T-cell (primary cell): ENCODE results near the gene NLGN2. TPM values are rescaled to one million over a fixed set of nuclear protein-coding genes. Genes with fewer than 3 reads are reported as not detected.
A peak's percentile ranks its signal among the peaks of the same experiment; 100 is the strongest.

Experiments used
- ATAC-seq, 4 experiments: fragments of 200-7000 bp in 3 of 4; fragments of 150-1000 bp in 1 of 4; cut with Tn5 transposase; replicated peaks in 1 of 4; 1 replicate in 3 of 4; 2 replicates in 1 of 4; pipeline ENCODE4 v1.10.0; 2021; ENCODE audit warnings: moderate library complexity in 3 of 4, mild to moderate bottlenecking in 2 of 4, moderate number of reproducible peaks in 1 of 4
- CTCF ChIA-PET, 2 donors: fragments of 300-600 bp; sonication (Branson Sonifier 250); formaldehyde crosslinking; loops; one replicate each; lab custom pipeline; 2022; ENCODE audit warnings: antibody characterized with exemption in 2 of 2; lab: Charles Lee
- POLR2A ChIA-PET, 2 donors: fragments of 300-600 bp; sonication (Branson Sonifier 250); formaldehyde crosslinking; loops; one replicate each; lab custom pipeline; 2022; ENCODE audit warnings: antibody characterized with exemption in 2 of 2; lab: Charles Lee
- DNase-seq, 35 experiments: peaks; one replicate each; pipeline versions ENCODE4 v3.0.0 to v3.0.0-alpha.2; 2013 to 2023
- H3K27ac ChIP-seq: one replicate; pipeline ENCODE4 v1.5.1; 2013; ENCODE audit warnings: low read length
- H3K27me3 ChIP-seq, 2 experiments: replicated peaks in 1 of 2; 1 replicate in 1 of 2; 2 replicates in 1 of 2; pipeline versions ENCODE4 v1.6.1 to v1.7.0; 2013; ENCODE audit warnings: low read length in 1 of 2, mixed read lengths in 1 of 2; ENCODE audit not compliant: control insufficient read depth in 2 of 2, insufficient read depth in 2 of 2; ENCODE audit errors: extremely low read depth in 1 of 2
- H3K36me3 ChIP-seq, 2 donors: 1 replicate in 1 of 2; 2 replicates in 1 of 2; pipeline versions ENCODE4 v1.6.1 to v1.7.0; 2013; ENCODE audit warnings: low read length in 1 of 2; ENCODE audit not compliant: control insufficient read depth in 2 of 2, insufficient read depth in 1 of 2; ENCODE audit errors: extremely low read depth in 1 of 2
- H3K4me1 ChIP-seq, 2 experiments: 1 replicate in 1 of 2; 2 replicates in 1 of 2; pipeline versions ENCODE4 v1.6.1 to v1.7.0; 2013; ENCODE audit warnings: low read length in 2 of 2, mixed read lengths in 1 of 2; ENCODE audit not compliant: insufficient read depth in 2 of 2, control insufficient read depth in 1 of 2; ENCODE audit errors: extremely low read depth in 1 of 2
- H3K4me3 ChIP-seq, 2 donors: 1 replicate in 1 of 2; 2 replicates in 1 of 2; pipeline versions ENCODE4 v1.5.1 to v1.7.0; 2013; ENCODE audit warnings: mild to moderate bottlenecking in 2 of 2, low read length in 1 of 2, moderate library complexity in 1 of 2; ENCODE audit not compliant: control insufficient read depth in 1 of 2; ENCODE audit errors: extremely low read depth in 1 of 2
- H3K9me3 ChIP-seq: 2 replicates; pipeline ENCODE4 v1.7.0; 2013
- H3K27ac Mint-ChIP-seq, 2 donors: one replicate each; pipeline ENCODE4 v1.8.0; 2020 to 2021; ENCODE audit warnings: mild to moderate bottlenecking in 2 of 2, mixed read lengths in 2 of 2
- H3K27me3 Mint-ChIP-seq, 2 donors: one replicate each; pipeline ENCODE4 v1.8.0; 2021 to 2022; ENCODE audit warnings: mixed read lengths in 2 of 2
- H3K36me3 Mint-ChIP-seq: one replicate; pipeline ENCODE4 v1.8.0; 2021; ENCODE audit warnings: mixed read lengths
- H3K4me1 Mint-ChIP-seq, 3 donors: one replicate each; pipeline ENCODE4 v1.8.0; 2020 to 2022; ENCODE audit warnings: mixed read lengths in 3 of 3, mild to moderate bottlenecking in 1 of 3
- H3K4me3 Mint-ChIP-seq, 3 donors: one replicate each; pipeline ENCODE4 v1.8.0; 2020 to 2022; ENCODE audit warnings: mild to moderate bottlenecking in 3 of 3, mixed read lengths in 3 of 3, moderate library complexity in 3 of 3
- H3K9me3 Mint-ChIP-seq, 3 donors: one replicate each; pipeline ENCODE4 v1.8.0; 2020 to 2022; ENCODE audit warnings: mixed read lengths in 3 of 3
- WGBS: methylation state at CpG from one replicate; pipeline ENCODE4 v1.1.5; 2013; ENCODE audit warnings: missing lambda C conversion rate; ENCODE audit not compliant: insufficient coverage; 5-methylcytosine and 5-hydroxymethylcytosine counted together
- total RNA-seq, 35 experiments: library from RNA in 6 of 35; stranded (reverse) in 6 of 35; fragments of 120-200 nt in 1 of 35; gene quantifications; one replicate each; pipeline versions ENCODE4 v1.2.1 to v1.2.4 and lab custom pipeline; 2013 to 2026

Gene NLGN2
- total RNA-seq, 5 donors from 2014 or later (not counting 1 experiment from before 2014, with no cell fraction given) = 6.8 to 8.9 (median 8.4) TPM

DNA sequence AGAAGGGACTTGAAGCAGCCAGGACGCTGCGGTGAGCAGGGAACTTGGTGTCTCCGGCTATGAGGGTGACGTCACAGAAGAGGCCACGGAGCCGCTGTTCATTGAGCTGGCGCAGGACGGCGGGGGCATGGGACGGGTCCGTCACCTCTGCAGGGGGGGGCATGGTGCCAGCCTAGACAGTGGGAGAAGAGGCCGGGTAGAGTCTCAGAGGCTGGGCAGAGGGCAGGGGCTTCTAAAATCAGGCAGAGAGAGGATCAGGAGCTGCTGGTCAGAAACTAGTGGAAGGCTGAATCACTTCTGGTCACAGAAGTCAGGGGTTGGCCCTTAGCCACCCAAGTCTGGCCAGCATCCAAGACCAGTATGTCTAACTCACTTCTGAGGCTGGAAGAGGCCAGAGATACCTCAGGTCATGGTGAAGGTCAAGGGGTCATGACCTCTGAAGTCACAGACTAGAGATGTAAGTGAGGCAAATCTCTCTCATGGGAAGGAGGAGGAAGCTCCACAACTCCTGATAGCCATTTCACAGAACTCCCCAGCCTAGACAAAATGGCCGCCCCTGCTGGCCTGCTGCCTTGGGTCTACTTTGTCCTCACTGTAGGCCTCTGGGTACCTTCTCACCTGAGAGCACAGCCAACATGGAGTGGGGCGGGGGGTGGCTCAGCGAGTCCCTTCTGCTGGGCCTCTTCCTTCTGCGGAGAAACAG is 59.1 kb downstream of the NLGN2 start:
- Histone ChIP-seq H3K9me3 (no peaks in the 10 kb centered on the region), H3K27me3 (no peaks in the 10 kb centered on the region), H3K4me3 (no peak overlapping the region), H3K27ac (no peak overlapping the region), H3K36me3 (peaks cover 8 to 50% of the 10 kb centered on the region in 2 donors), H3K4me1 (peaks cover 13 to 17% of the 10 kb centered on the region in 2 experiments)
- H3K27me3 Mint-ChIP-seq = no peaks in the 10 kb centered on the region
- peaks cover 10% of the 10 kb centered on the region for H3K36me3 Mint-ChIP-seq
- no peak overlapping the region for H3K4me3 Mint-ChIP-seq
- ATAC-seq = no peak
- 84% methylated on average over 14 of the region's 16 CpGs for WGBS
- H3K27ac Mint-ChIP-seq = peak overlapping the region in 1 of 2 donors; percentile 31
- no peaks in the 10 kb centered on the region for H3K9me3 Mint-ChIP-seq
- DNase-seq = no peak
- POLR2A ChIA-PET = interaction anchor here (0.5 to 0.6 kb wide), 2 partner anchors 11 to 94 kb away, joined by 4 to 8 read pairs; no protein-coding TSS in a partner anchor
- H3K4me1 Mint-ChIP-seq = peaks cover 12 to 22% (median 22%) of the 10 kb centered on the region in 3 donors
- CTCF ChIA-PET = no interaction called here

DNA sequence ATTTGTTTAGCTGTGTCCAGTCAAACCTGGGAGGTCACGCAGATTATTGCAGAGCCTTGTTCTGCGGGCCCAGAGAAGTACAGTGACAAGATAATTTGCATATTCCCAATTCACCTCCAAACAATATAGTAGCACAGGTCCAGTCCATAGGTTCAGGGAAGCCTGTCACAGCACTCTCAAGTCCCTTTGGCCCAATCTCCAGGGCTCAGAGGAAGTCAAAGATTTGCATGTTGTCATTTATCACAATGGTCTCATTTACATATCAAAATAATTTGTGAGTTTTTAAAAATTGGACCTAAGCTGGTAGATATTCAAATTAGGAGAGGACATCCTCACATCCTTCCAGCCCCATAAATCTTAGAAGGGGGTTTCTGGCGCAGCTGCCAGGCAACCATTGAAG is 59.9 kb downstream of the NLGN2 start:
- Mint-ChIP-seq H3K36me3 (peaks cover 10% of the 10 kb centered on the region), H3K27me3 (no peaks in the 10 kb centered on the region), H3K4me3 (no peak overlapping the region), H3K9me3 (no peaks in the 10 kb centered on the region), H3K4me1 (peaks cover 19 to 30% (median 29%) of the 10 kb centered on the region in 3 donors), H3K27ac (peak overlapping the region in 1 of 2 donors; percentile 31)
- Histone ChIP-seq H3K9me3 (no peaks in the 10 kb centered on the region), H3K4me1 (peaks cover 15 to 24% of the 10 kb centered on the region in 2 experiments), H3K27me3 (no peaks in the 10 kb centered on the region), H3K4me3 (no peak overlapping the region), H3K27ac (no peak overlapping the region), H3K36me3 (peaks cover 8 to 49% of the 10 kb centered on the region in 2 donors)
- WGBS = 100% methylated on average over 3 of the region's 3 CpGs
- ChIA-PET CTCF (no interaction called here), POLR2A (interaction anchor here in 1 of 2 donors (0.5 kb wide), 1 partner anchor 11 kb away, joined by 4 read pairs; no protein-coding TSS in a partner anchor)
- ATAC-seq (no peak), DNase-seq (no peak)

DNA sequence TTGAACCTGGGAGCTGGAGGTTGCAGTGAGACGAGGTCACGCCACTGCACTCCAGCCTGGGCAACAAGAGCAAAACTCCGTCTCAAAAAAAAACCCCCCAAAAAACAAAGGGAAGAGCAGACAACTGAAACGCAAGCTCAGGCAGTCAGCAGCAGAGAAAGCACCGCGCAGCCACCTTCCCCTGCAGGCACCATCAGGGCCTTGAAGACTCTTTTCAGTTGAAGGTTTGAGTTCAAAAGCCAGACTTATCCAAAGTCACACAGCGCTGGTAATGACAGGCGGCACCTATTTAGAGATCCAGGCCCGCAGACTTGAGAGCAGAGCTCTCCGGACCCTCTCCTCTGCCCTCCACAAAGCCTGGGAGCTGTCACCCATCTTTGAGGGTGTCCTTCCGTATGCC is 60.6 kb downstream of the NLGN2 start:
- Histone ChIP-seq H3K9me3 (no peaks in the 10 kb centered on the region), H3K27me3 (no peaks in the 10 kb centered on the region), H3K36me3 (peaks cover 7 to 41% of the 10 kb centered on the region in 2 donors), H3K4me1 (peaks cover 15 to 27% of the 10 kb centered on the region in 2 experiments), H3K4me3 (no peak overlapping the region), H3K27ac (no peak overlapping the region)
- DNase-seq (no peak), ATAC-seq (no peak)
- ChIA-PET POLR2A (no interaction called here), CTCF (no interaction called here)
- no peak overlapping the region for H3K27ac Mint-ChIP-seq
- no peaks in the 10 kb centered on the region for H3K27me3 Mint-ChIP-seq
- no peak overlapping the region for H3K4me3 Mint-ChIP-seq
- peaks cover 10% of the 10 kb centered on the region for H3K36me3 Mint-ChIP-seq
- peaks cover 25 to 35% (median 34%) of the 10 kb centered on the region in 3 donors for H3K4me1 Mint-ChIP-seq
- WGBS = 98% methylated on average over 7 of the region's 11 CpGs
- no peaks in the 10 kb centered on the region for H3K9me3 Mint-ChIP-seq

DNA sequence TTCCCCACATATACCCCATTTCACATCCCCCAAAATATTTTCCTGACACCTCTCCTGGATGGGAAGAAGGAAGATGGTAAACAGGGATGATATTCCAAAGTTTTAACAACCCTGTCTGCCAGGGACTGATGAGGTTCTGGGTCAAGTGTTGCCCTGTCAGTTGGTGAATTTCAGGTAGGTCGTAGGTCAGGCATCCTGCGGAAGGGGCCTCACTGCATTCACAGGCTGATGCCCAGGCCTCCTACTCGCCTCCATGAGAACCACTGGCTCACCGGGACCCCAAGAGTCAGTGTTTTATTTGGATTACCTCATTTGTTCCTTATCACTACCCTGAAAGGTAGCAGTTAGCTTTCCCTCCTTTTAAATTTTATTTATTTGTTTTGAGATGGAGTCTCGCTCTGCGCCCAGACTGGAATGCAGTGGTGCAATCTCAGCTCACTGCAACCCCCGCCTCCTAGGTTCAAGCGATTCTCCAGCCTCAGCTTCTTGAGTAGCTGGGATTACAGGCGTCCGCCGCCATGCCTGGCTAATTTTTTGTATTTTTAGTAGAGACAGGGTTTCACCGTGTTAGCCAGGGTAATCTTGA is 61.3 kb downstream of the NLGN2 start:
- 86% methylated on average over 8 of the region's 12 CpGs for WGBS
- Histone ChIP-seq H3K9me3 (no peaks in the 10 kb centered on the region), H3K4me3 (no peak overlapping the region), H3K27ac (no peak overlapping the region), H3K36me3 (peaks cover 5 to 35% of the 10 kb centered on the region in 2 donors), H3K4me1 (peaks cover 15 to 32% of the 10 kb centered on the region in 2 experiments), H3K27me3 (no peaks in the 10 kb centered on the region)
- no peak overlapping the region for H3K27ac Mint-ChIP-seq
- H3K4me3 Mint-ChIP-seq = no peak overlapping the region
- no peaks in the 10 kb centered on the region for H3K27me3 Mint-ChIP-seq
- peaks cover 25 to 41% (median 40%) of the 10 kb centered on the region in 3 donors for H3K4me1 Mint-ChIP-seq
- ChIA-PET CTCF (no interaction called here), POLR2A (no interaction called here)
- DNase-seq (no peak), ATAC-seq (no peak)
- H3K9me3 Mint-ChIP-seq = no peaks in the 10 kb centered on the region
- H3K36me3 Mint-ChIP-seq = peaks cover 10% of the 10 kb centered on the region

Other genes starting within 250 kb of the NLGN2 start
- 1 to 10 TPM in 2 of 5 donors, under 1 TPM in 3; 0.60 to 1.8 (median 0.82) TPM for gene ASGR1, start 228.5 kb upstream of the NLGN2 start, total RNA-seq
- 10 to 100 TPM in 2 of 5 donors, 1 to 10 TPM in 3; 8.1 to 13.6 (median 9.3) TPM for gene DLG4, start 188.0 kb upstream of the NLGN2 start, total RNA-seq
- gene ACADVL, start 187.9 kb upstream of the NLGN2 start, total RNA-seq = 100 to 1,000 TPM; 275 to 424 (median 385) TPM
- gene DVL2, start 173.3 kb upstream of the NLGN2 start, total RNA-seq = 10 to 100 TPM; 48.2 to 76.3 (median 70.4) TPM
- gene PHF23, start 168.4 kb upstream of the NLGN2 start, total RNA-seq = 10 to 100 TPM; 13.3 to 51.6 (median 43.5) TPM
- 100 to 1,000 TPM; 197 to 278 (median 276) TPM for gene GABARAP, start 165.4 kb upstream of the NLGN2 start, total RNA-seq
- 100 to 1,000 TPM; 109 to 131 (median 125) TPM for gene CTDNEP1, start 156.1 kb upstream of the NLGN2 start, total RNA-seq
- 10 to 100 TPM; 29.8 to 35.9 (median 33.3) TPM for gene ELP5, start 155.6 kb upstream of the NLGN2 start, total RNA-seq
- 1 to 10 TPM; 2.4 to 5.9 (median 2.9) TPM for gene CLDN7, start 145.4 kb upstream of the NLGN2 start, total RNA-seq
- gene SLC2A4, start 126.1 kb upstream of the NLGN2 start, total RNA-seq = under 1 TPM in 1 of 5 donors, not detected in 4; 0.06 TPM
- under 1 TPM in 4 of 5 donors, not detected in 1; 0.20 to 0.57 (median 0.45) TPM for gene YBX2, start 113.2 kb upstream of the NLGN2 start, total RNA-seq
- 100 to 1,000 TPM; 286 to 481 (median 306) TPM for gene EIF5A, start 100.2 kb upstream of the NLGN2 start, total RNA-seq
- gene GPS2, start 92.5 kb upstream of the NLGN2 start, total RNA-seq = 100 to 1,000 TPM; 114 to 129 (median 125) TPM
- gene NEURL4, start 78.5 kb upstream of the NLGN2 start, total RNA-seq = 10 to 100 TPM; 49.5 to 90.2 (median 80.0) TPM
- gene ACAP1, start 71.3 kb upstream of the NLGN2 start, total RNA-seq = 100 to 1,000 TPM; 531 to 781 (median 649) TPM
- gene KCTD11, start 55.7 kb upstream of the NLGN2 start, total RNA-seq = 1 to 10 TPM; 2.4 to 7.3 (median 4.8) TPM
- not detected for gene TMEM95, start 52.7 kb upstream of the NLGN2 start, total RNA-seq
- gene TNK1, start 26.8 kb upstream of the NLGN2 start, total RNA-seq = 10 to 100 TPM in 3 of 5 donors, 1 to 10 TPM in 2; 5.7 to 18.3 (median 16.0) TPM
- 100 to 1,000 TPM; 101 to 145 (median 140) TPM for gene PLSCR3, start 13.3 kb upstream of the NLGN2 start, total RNA-seq
- gene TMEM256, start 3.7 kb upstream of the NLGN2 start, total RNA-seq = 10 to 100 TPM; 28.7 to 48.9 (median 45.6) TPM
- gene SPEM1, start 12.5 kb downstream of the NLGN2 start, total RNA-seq = not detected
- not detected for gene SPEM2, start 17.8 kb downstream of the NLGN2 start, total RNA-seq
- gene SPEM3, start 21.0 kb downstream of the NLGN2 start, total RNA-seq = not detected
- gene TMEM102, start 27.6 kb downstream of the NLGN2 start, total RNA-seq = 10 to 100 TPM in 3 of 5 donors, 1 to 10 TPM in 2; 8.8 to 26.9 (median 23.5) TPM
- 1 to 10 TPM; 2.4 to 4.2 (median 3.3) TPM for gene FGF11, start 31.7 kb downstream of the NLGN2 start, total RNA-seq
- 10 to 100 TPM in 3 of 5 donors, 1 to 10 TPM in 2; 6.6 to 12.0 (median 11.0) TPM for gene CHRNB1, start 37.2 kb downstream of the NLGN2 start, total RNA-seq
- gene ZBTB4, start 71.8 kb downstream of the NLGN2 start, total RNA-seq = 10 to 100 TPM; 64.0 to 86.6 (median 82.7) TPM
- gene SLC35G6, start 73.6 kb downstream of the NLGN2 start, total RNA-seq = not detected
- 100 to 1,000 TPM; 198 to 444 (median 212) TPM for gene POLR2A, start 76.5 kb downstream of the NLGN2 start, total RNA-seq
- 10 to 100 TPM; 38.3 to 72.8 (median 61.4) TPM for gene TNFSF12, start 141.2 kb downstream of the NLGN2 start, total RNA-seq
- gene TNFSF13, start 150.9 kb downstream of the NLGN2 start, total RNA-seq = 1 to 10 TPM; 1.3 to 5.6 (median 4.6) TPM
- 10 to 100 TPM; 38.7 to 43.3 (median 42.6) TPM for gene SENP3, start 154.1 kb downstream of the NLGN2 start, total RNA-seq
- gene CD68, start 171.8 kb downstream of the NLGN2 start, total RNA-seq = 1 to 10 TPM in 3 of 5 donors, not detected in 2; 4.4 to 7.0 (median 5.5) TPM
- 10 to 100 TPM; 27.0 to 31.4 (median 28.6) TPM for gene MPDU1, start 176.0 kb downstream of the NLGN2 start, total RNA-seq
- gene SOX15, start 182.2 kb downstream of the NLGN2 start, total RNA-seq = 1 to 10 TPM in 2 of 5 donors, under 1 TPM in 1, not detected in 2; 0.70 to 1.2 (median 1.1) TPM
- gene FXR2, start 207.1 kb downstream of the NLGN2 start, total RNA-seq = 10 to 100 TPM; 25.4 to 44.7 (median 40.5) TPM
- gene SAT2, start 220.0 kb downstream of the NLGN2 start, total RNA-seq = 10 to 100 TPM; 53.2 to 68.8 (median 58.5) TPM
- not detected for gene SHBG, start 222.3 kb downstream of the NLGN2 start, total RNA-seq
- under 1 TPM in 4 of 5 donors, not detected in 1; 0.07 to 0.57 (median 0.43) TPM for gene ATP1B2, start 243.1 kb downstream of the NLGN2 start, total RNA-seq